Measurements from ENCODE around the gene TNFRSF13B. TPM values are rescaled to one million over a fixed set of nuclear protein-coding genes. Genes with fewer than 3 reads are reported as not detected.

The TNFRSF13B gene
- total and polyA plus RNA-seq, 10 of the 15 experiments (the other 5 are each of a cell fraction or from before 2014, with no cell fraction given) = 15.5 to 231 (median 119) TPM

GRCh38 chr17:16975744-16976625 is 4.1 kb upstream of the TNFRSF13B start (continued):
- TF ChIP-seq, protein P1, sequence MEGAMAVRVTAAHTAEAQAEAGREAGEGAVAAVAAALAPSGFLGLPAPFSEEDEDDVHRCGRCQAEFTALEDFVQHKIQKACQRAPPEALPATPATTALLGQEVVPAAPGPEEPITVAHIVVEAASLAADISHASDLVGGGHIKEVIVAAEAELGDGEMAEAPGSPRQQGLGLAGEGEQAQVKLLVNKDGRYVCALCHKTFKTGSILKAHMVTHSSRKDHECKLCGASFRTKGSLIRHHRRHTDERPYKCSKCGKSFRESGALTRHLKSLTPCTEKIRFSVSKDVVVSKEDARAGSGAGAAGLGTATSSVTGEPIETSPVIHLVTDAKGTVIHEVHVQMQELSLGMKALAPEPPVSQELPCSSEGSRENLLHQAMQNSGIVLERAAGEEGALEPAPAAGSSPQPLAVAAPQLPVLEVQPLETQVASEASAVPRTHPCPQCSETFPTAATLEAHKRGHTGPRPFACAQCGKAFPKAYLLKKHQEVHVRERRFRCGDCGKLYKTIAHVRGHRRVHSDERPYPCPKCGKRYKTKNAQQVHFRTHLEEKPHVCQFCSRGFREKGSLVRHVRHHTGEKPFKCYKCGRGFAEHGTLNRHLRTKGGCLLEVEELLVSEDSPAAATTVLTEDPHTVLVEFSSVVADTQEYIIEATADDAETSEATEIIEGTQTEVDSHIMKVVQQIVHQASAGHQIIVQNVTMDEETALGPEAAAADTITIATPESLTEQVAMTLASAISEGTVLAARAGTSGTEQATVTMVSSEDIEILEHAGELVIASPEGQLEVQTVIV (IDR thresholded peaks at IDR 0.05; ENCODE audit: borderline replicate concordance, partially characterized antibody) = no peak
- TF ChIP-seq POLR2AphosphoS2 (IDR thresholded peaks at IDR 0.05; ENCODE audit: low read depth, low read length) = 0 out of 2 replicates have a peak, but pooled peaks have one; percentile 43
- TF ChIP-seq PRDM15 (CRISPR knock-in tag; IDR thresholded peaks at IDR 0.05) = no peak
